ENCODE results near the gene CCDC83.

Gene CCDC83

GRCh38 chr11:85810521-85810870, 44.7 kb upstream of the CCDC83 start (continued):
- no peak for TF ChIP-seq ZSCAN4 (tag by site-specific recombination; IDR thresholded peaks at IDR 0.05)
- no peak for TF ChIP-seq ZNF837 (tag by site-specific recombination; IDR thresholded peaks at IDR 0.05)
- TF ChIP-seq KLF7 (tag by site-specific recombination; IDR thresholded peaks at IDR 0.05; ENCODE audit: borderline replicate concordance): no peak
- no peak for TF ChIP-seq ZNF596 (tag by site-specific recombination; IDR thresholded peaks at IDR 0.05)
- no peak for TF ChIP-seq ZNF366 (tag by site-specific recombination; conservative IDR thresholded peaks at IDR 0.05)
- TF ChIP-seq ZNF792 (tag by site-specific recombination; IDR thresholded peaks at IDR 0.05): no peak

GRCh38 chr11:85810871-85811611, 44.1 kb upstream of the CCDC83 start, which contains the start of gene SYTL2:
Gene SYTL2, minus strand, starts transcription at chr11:85811141. Its CDS starts 53,416 bp downstream, at chr11:85757725.
- Histone ChIP-seq H3K36me3 (ENCODE audit: control insufficient read depth in 2 of 2, insufficient read depth in 1 of 2, low read length in 2 of 2) (no peaks in the 10 kb centered on the region), H3K27ac (ENCODE audit: extremely low read depth, low read depth, low read length) (no peak within 1 kb of the TSS), H3K4me3 (ENCODE audit: low read depth, low read length) (peak within 1 kb of the TSS; percentile 47), H3K4me1 (ENCODE audit: control insufficient read depth, insufficient read depth, low read length) (no peaks in the 10 kb centered on the region), H3K9me3 (ENCODE audit: control insufficient read depth, insufficient read depth, low read depth, low read length) (no peaks in the 10 kb centered on the region)
- ChIA-PET CTCF (interaction anchor here (0.9 to 2.7 kb wide), 4 partner anchors 15 to 119 kb away, joined by 3 to 12 read pairs (median 4); partner anchors contain the start of gene CCDC83), POLR2A (interaction anchor here (0.8 kb wide), 1 partner anchor 125 kb away, joined by 3 read pairs; the partner anchor contains the start of gene CCDC89)
- peak; percentile 27; the same call in 1 of the 2 replicates for TF ChIP-seq SP3 (tag by site-specific recombination; IDR thresholded peaks at IDR 0.05)
- TF ChIP-seq ZBTB20 (tag by site-specific recombination; IDR thresholded peaks at IDR 0.05): peak; percentile 59; the same call in 1 of the 2 replicates
- peak; percentile 73 for TF ChIP-seq ZBTB8A (tag by site-specific recombination; IDR thresholded peaks at IDR 0.05)
- peak; percentile 88 for TF ChIP-seq ZNF335 (tag by site-specific recombination; conservative IDR thresholded peaks at IDR 0.05)
- 0 out of 2 replicates have a peak, but pooled peaks have one; percentile 20 for TF ChIP-seq ZNF629 (tag by site-specific recombination; IDR thresholded peaks at IDR 0.05)
- TF ChIP-seq ZBTB26 (tag by site-specific recombination; optimal IDR thresholded peaks at IDR 0.05): peak; percentile 87
- no peak for TF ChIP-seq ZNF394 (tag by site-specific recombination; IDR thresholded peaks at IDR 0.05; ENCODE audit: borderline replicate concordance)
- TF ChIP-seq CTCF (tag by site-specific recombination; IDR thresholded peaks at IDR 0.05): 0 out of 2 replicates have a peak, but pooled peaks have one; percentile 16
- peak; percentile 35; the same call in 1 of the 2 replicates for TF ChIP-seq ZNF692 (tag by site-specific recombination; IDR thresholded peaks at IDR 0.05)
- peak; percentile 53 for TF ChIP-seq SP2 (tag by site-specific recombination; IDR thresholded peaks at IDR 0.05)
- peak; percentile 29; the same call in 1 of the 2 replicates for TF ChIP-seq KLF8 (tag by site-specific recombination; IDR thresholded peaks at IDR 0.05)
- TF ChIP-seq HOXC10 (CRISPR knock-in tag; IDR thresholded peaks at IDR 0.05): no peak
- no peak for TF ChIP-seq ZNF404 (tag by site-specific recombination; IDR thresholded peaks at IDR 0.05)
- TF ChIP-seq PBX3 (CRISPR knock-in tag; IDR thresholded peaks at IDR 0.05): 0 out of 2 replicates have a peak, but pooled peaks have one; percentile 51
- TF ChIP-seq KLF9 (tag by site-specific recombination; IDR thresholded peaks at IDR 0.05; ENCODE audit: low read depth): 0 out of 2 replicates have a peak, but pooled peaks have one; percentile 29
- TF ChIP-seq GLIS2 (tag by site-specific recombination; IDR thresholded peaks at IDR 0.05): peak; percentile 18; the same call in 1 of the 2 replicates
- no peak for TF ChIP-seq ZNF426 (tag by site-specific recombination; IDR thresholded peaks at IDR 0.05)
- TF ChIP-seq KLF17 (tag by site-specific recombination; IDR thresholded peaks at IDR 0.05): no peak
- 0 out of 2 replicates have a peak, but pooled peaks have one; percentile 23 for TF ChIP-seq ZNF768 (tag by site-specific recombination; IDR thresholded peaks at IDR 0.05)
- peak; percentile 35; the same call in 1 of the 2 replicates for TF ChIP-seq ZNF341 (tag by site-specific recombination; IDR thresholded peaks at IDR 0.05; ENCODE audit: low read depth)
- TF ChIP-seq SP7 (tag by site-specific recombination; IDR thresholded peaks at IDR 0.05): peak; percentile 36; the same call in 1 of the 2 replicates
- TF ChIP-seq ZFHX2 (tag by site-specific recombination; conservative IDR thresholded peaks at IDR 0.05): peak; percentile 39; the same call in 1 of the 2 replicates
- TF ChIP-seq IKZF3 (tag by site-specific recombination; IDR thresholded peaks at IDR 0.05): no peak

All from HEK293 (cell line).